HL-60 (cell line): ENCODE data around the gene RYR3.

Experiments
- DNase-seq, 2 experiments: peaks; one replicate each; pipeline ENCODE4 v3.0.0-alpha.2; 2010 to 2020; ENCODE audit warnings: low read depth in 1 of 2, low spot score in 1 of 2
- H3K27ac ChIP-seq: fragments of 250-450 bp; sonication (Bioruptor Pico); replicated peaks from 2 replicates; pipeline ENCODE4 v1.5.1; 2020; ENCODE audit warnings: mild to moderate bottlenecking, moderate library complexity
- H3K27me3 ChIP-seq: fragments of 250-450 bp; sonication (Bioruptor Pico); 2 replicates; pipeline ENCODE4 v1.5.1; 2021; ENCODE audit warnings: mild to moderate bottlenecking, moderate library complexity; ENCODE audit not compliant: insufficient read depth, poor library complexity, severe bottlenecking
- H3K4me3 ChIP-seq: replicated peaks from 2 replicates; pipeline ENCODE4 v1.5.1; 2011; ENCODE audit warnings: mild to moderate bottlenecking, control low read depth, low read length; ENCODE audit not compliant: insufficient read depth
- GABPA ChIP-seq: IDR thresholded peaks from 2 replicates; pipeline ENCODE4 v1.6.1; 2012; ENCODE audit warnings: low read depth
- POLR2AphosphoS5 ChIP-seq: IDR thresholded peaks from 2 replicates; pipeline ENCODE4 v1.6.1; 2012; ENCODE audit warnings: low read depth
- SPI1 ChIP-seq: IDR thresholded peaks from 2 replicates; pipeline ENCODE4 v1.6.1; 2012; ENCODE audit warnings: low read depth, mild to moderate bottlenecking, borderline replicate concordance
- TF ChIP-seq, protein P1 (sequence below): IDR thresholded peaks from 2 replicates; pipeline ENCODE4 v1.6.1; 2012; ENCODE audit warnings: low read depth; ENCODE audit not compliant: insufficient replicate concordance
- TF ChIP-seq, protein P2 (sequence below): IDR thresholded peaks from one replicate; pipeline ENCODE4 v1.5.1; 2011; ENCODE audit warnings: low read length, control low read depth, inconsistent platforms; ENCODE audit not compliant: insufficient read depth

The RYR3 gene

DNA sequence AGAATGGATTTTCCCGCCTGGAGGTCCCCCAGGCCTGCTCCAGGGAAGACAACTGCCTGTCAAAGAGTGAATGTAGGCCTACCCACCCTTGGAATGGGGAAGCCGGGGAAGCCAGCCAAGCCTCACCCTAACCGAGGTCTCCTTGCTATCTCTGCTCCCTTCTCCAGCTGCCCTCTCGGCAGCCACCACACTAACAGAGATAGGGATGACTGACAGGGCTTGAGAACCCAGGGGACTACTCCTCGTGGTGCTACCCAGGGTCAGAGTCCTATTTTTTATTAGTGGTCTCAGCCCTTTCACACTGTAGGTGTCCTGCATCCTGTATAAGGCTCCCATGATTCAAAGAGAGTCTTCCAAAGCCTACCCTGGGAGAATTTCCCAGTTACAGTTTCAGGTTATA, 496.9 kb downstream of the RYR3 start:
- TF ChIP-seq SPI1 (no peak), GABPA (no peak), POLR2AphosphoS5 (no peak)
- TF ChIP-seq, protein P1, sequence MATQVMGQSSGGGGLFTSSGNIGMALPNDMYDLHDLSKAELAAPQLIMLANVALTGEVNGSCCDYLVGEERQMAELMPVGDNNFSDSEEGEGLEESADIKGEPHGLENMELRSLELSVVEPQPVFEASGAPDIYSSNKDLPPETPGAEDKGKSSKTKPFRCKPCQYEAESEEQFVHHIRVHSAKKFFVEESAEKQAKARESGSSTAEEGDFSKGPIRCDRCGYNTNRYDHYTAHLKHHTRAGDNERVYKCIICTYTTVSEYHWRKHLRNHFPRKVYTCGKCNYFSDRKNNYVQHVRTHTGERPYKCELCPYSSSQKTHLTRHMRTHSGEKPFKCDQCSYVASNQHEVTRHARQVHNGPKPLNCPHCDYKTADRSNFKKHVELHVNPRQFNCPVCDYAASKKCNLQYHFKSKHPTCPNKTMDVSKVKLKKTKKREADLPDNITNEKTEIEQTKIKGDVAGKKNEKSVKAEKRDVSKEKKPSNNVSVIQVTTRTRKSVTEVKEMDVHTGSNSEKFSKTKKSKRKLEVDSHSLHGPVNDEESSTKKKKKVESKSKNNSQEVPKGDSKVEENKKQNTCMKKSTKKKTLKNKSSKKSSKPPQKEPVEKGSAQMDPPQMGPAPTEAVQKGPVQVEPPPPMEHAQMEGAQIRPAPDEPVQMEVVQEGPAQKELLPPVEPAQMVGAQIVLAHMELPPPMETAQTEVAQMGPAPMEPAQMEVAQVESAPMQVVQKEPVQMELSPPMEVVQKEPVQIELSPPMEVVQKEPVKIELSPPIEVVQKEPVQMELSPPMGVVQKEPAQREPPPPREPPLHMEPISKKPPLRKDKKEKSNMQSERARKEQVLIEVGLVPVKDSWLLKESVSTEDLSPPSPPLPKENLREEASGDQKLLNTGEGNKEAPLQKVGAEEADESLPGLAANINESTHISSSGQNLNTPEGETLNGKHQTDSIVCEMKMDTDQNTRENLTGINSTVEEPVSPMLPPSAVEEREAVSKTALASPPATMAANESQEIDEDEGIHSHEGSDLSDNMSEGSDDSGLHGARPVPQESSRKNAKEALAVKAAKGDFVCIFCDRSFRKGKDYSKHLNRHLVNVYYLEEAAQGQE = no peak
- TF ChIP-seq, protein P2, sequence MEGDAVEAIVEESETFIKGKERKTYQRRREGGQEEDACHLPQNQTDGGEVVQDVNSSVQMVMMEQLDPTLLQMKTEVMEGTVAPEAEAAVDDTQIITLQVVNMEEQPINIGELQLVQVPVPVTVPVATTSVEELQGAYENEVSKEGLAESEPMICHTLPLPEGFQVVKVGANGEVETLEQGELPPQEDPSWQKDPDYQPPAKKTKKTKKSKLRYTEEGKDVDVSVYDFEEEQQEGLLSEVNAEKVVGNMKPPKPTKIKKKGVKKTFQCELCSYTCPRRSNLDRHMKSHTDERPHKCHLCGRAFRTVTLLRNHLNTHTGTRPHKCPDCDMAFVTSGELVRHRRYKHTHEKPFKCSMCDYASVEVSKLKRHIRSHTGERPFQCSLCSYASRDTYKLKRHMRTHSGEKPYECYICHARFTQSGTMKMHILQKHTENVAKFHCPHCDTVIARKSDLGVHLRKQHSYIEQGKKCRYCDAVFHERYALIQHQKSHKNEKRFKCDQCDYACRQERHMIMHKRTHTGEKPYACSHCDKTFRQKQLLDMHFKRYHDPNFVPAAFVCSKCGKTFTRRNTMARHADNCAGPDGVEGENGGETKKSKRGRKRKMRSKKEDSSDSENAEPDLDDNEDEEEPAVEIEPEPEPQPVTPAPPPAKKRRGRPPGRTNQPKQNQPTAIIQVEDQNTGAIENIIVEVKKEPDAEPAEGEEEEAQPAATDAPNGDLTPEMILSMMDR = no peak
- no peaks in the 10 kb centered on the region for H3K27me3 ChIP-seq
- no peak overlapping the region for H3K27ac ChIP-seq
- no peak overlapping the region for H3K4me3 ChIP-seq
- no peak for DNase-seq

DNA sequence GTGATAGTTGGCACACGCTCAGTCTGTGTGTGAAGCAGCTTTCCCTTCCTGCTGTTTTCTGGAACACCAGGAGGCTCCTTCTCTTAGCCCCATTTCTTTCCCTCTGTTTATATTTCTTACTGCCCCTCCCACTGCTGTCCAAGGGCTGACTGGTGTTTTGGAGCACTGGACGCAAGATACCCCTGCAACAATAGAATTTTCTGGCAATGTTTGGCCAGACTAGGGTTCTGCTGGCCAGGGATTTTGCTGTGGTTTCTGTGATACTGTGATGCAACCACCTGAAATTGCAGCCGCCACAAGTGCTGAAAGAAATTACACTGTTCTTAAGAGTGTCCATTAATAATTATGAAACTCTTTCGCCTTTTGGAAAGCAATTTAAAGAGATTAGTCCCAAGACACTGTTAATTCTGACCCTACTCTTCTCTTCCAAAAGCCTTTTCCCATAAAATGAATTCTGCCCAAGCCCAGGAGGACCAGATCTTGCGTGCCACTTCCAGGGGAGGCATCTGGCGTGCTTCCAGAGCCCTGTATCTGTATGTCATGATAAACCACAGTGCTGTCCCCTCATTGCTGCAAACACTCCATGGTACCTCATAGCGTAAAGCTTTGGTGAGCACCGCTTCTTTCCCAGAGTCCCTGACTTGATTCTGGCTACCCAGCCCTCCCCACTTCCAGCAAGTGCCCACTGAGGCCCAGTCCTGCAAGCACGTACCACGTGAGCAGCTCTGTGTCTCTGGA, 498.1 kb downstream of the RYR3 start:
- Histone ChIP-seq H3K4me3 (no peak overlapping the region), H3K27ac (no peak overlapping the region), H3K27me3 (no peaks in the 10 kb centered on the region)
- DNase-seq = no peak
- TF ChIP-seq GABPA = no peak

DNA sequence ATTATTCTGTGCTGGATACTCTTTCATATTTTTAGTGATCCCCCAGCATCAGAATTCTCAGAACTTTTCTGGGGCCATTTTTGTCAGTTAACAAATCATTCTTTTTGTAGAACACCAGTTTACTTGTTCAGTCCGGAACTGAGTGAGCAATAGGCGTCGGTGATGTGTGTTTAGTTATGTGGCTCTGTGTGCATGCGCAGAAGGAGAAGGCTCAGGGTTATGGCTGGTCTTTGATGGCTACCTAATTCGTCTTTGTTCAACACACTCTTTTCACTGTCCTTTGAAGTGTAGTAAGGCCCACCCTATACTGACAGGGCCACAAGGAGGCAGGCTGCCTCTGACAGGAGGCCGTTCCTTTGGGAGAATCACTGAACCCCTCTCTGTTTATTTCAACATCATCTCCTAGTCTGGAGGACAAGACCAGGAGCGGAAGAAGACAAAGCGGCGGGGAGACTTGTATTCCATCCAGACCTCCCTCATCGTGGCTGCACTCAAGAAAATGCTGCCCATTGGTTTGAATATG, 499.4 kb downstream of the RYR3 start:
- Histone ChIP-seq H3K27me3 (no peaks in the 10 kb centered on the region), H3K4me3 (no peak overlapping the region), H3K27ac (no peak overlapping the region)
- TF ChIP-seq GABPA = no peak
- TF ChIP-seq, protein P2 = no peak
- TF ChIP-seq, protein P1 = no peak
- no peak for TF ChIP-seq POLR2AphosphoS5
- no peak for TF ChIP-seq SPI1
- DNase-seq = no peak

DNA sequence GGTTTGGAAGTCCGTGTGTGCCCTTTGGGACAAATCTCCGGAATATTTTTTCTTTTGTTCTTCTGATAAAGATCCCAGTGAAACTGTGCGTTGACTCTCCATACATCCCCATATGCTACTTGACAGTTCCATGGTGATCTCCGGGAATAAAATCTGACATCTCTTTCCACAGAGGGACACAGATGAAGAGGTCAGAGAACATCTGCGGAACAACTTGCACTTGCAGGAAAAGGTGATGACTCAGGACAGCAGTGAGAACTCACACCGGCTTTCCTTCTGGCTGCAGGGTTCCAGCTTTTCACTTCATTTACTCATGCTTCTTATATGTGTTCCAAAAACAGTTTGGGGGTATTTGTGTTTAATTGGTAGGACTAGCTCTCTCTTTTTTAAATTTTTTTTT, 500.0 kb downstream of the RYR3 start:
- no peak overlapping the region for H3K4me3 ChIP-seq
- no peaks in the 10 kb centered on the region for H3K27me3 ChIP-seq
- TF ChIP-seq, protein P1 = no peak
- TF ChIP-seq POLR2AphosphoS5 (no peak), SPI1 (no peak), GABPA (no peak)
- TF ChIP-seq, protein P2 = no peak
- DNase-seq = no peak
- H3K27ac ChIP-seq = no peak overlapping the region
